Spleen (tissue), 11 donors: ENCODE measurements around the gene SEPTIN5. TPM values are rescaled to one million over a fixed set of nuclear protein-coding genes. Genes with fewer than 3 reads are reported as not detected.

ENCODE experiments used
- DNase-seq: peaks from one replicate; pipeline ENCODE4 v3.0.0-alpha.2; 2020
- H3K27ac ChIP-seq, 8 donors: fragments of 200-600 bp; sonication (generic) in 7 of 8; 1 replicate in 4 of 8; 2 replicates in 4 of 8; pipeline versions ENCODE4 v1.5.0 to v1.8.0; 2016 to 2021; ENCODE audit warnings: inconsistent platforms in 4 of 8, mild to moderate bottlenecking in 4 of 8, moderate library complexity in 1 of 8
- H3K27me3 ChIP-seq, 7 donors: fragments of 200-600 bp; sonication (generic) in 6 of 7; replicated peaks in 1 of 7; 1 replicate in 4 of 7; 2 replicates in 3 of 7; pipeline versions ENCODE4 v1.5.0 to v1.8.0; 2016 to 2021; ENCODE audit warnings: inconsistent platforms in 3 of 7, mild to moderate bottlenecking in 1 of 7
- H3K36me3 ChIP-seq, 6 donors: fragments of 200-600 bp; sonication (generic) in 5 of 6; 1 replicate in 4 of 6; 2 replicates in 2 of 6; pipeline versions ENCODE4 v1.5.0 to v1.8.0; 2016 to 2021; ENCODE audit warnings: inconsistent platforms in 2 of 6
- H3K4me1 ChIP-seq, 6 donors: fragments of 200-600 bp; sonication (generic) in 5 of 6; 1 replicate in 3 of 6; 2 replicates in 3 of 6; pipeline versions ENCODE4 v1.5.0 to v1.8.0; 2016 to 2021; ENCODE audit warnings: inconsistent platforms in 3 of 6
- H3K4me3 ChIP-seq, 8 donors: fragments of 200-600 bp; sonication (generic) in 7 of 8; 1 replicate in 4 of 8; 2 replicates in 4 of 8; pipeline versions ENCODE4 v1.5.0 to v1.8.0; 2016 to 2021; ENCODE audit warnings: inconsistent platforms in 4 of 8, mild to moderate bottlenecking in 4 of 8, moderate library complexity in 2 of 8
- H3K9me3 ChIP-seq, 8 donors: fragments of 200-600 bp; sonication (generic) in 7 of 8; 1 replicate in 4 of 8; 2 replicates in 4 of 8; pipeline versions ENCODE4 v1.5.0 to v1.8.0; 2016 to 2021; ENCODE audit warnings: inconsistent platforms in 4 of 8
- CTCF ChIP-seq, 11 experiments: fragments of 200-600 bp in 7 of 11; fragments of 450-650 bp in 4 of 11; sonication (generic) in 4 of 11; IDR thresholded peaks in 8 of 11; conservative IDR thresholded peaks in 3 of 11; 1 replicate in 7 of 11; 2 replicates in 4 of 11; pipeline versions ENCODE4 v1.4.0 to v1.8.0; 2016 to 2021; ENCODE audit warnings: antibody characterized with exemption in 11 of 11, inconsistent platforms in 4 of 11, mild to moderate bottlenecking in 1 of 11
- POLR2A ChIP-seq, 3 donors: fragments of 450-650 bp; IDR thresholded peaks; one replicate each; pipeline ENCODE4 v1.5.1; 2017; ENCODE audit warnings: antibody characterized with exemption in 3 of 3, mild to moderate bottlenecking in 1 of 3
- POLR2AphosphoS5 ChIP-seq, 3 donors: sonication (generic); formaldehyde crosslinking; IDR thresholded peaks; one replicate each; pipeline ENCODE4 v1.5.1; 2017; ENCODE audit warnings: antibody characterized with exemption in 3 of 3
- WGBS, 5 donors: extraction: QIAGEN DNeasy Blood & Tissue Kit in 3 of 5; methylation state at CpG; one replicate each; pipeline versions ENCODE4 v1.1.5 to v1.1.7; 2013 to 2018; 5-methylcytosine and 5-hydroxymethylcytosine counted together
- intact Hi-C: fragments of 100-400 bp; cut with DNase I; formaldehyde crosslinking; loops from one replicate; pipeline ENCODE4 v1.15.0; 2023; ENCODE audit warnings: low total_unique reads
- polyA plus RNA-seq, 3 donors: library from polyadenylated mRNA; stranded (reverse); fragments of 200-250 nt; gene quantifications; one replicate each; pipeline ENCODE4 v1.2.1, GENCODE V29; 2013
- total RNA-seq, 7 donors: library from RNA; depleted of rRNA in 3 of 7; stranded (reverse); fragments of >200 nt in 3 of 7; fragmentation: NEBNext Ultra II Directional in 4 of 7; extraction: Animal tissue kit (Norgen Biotek cat#: 25700) in 4 of 7; gene quantifications; one replicate each; pipeline versions ENCODE4 v1.1.0 to v1.2.1, GENCODE V29; 2016 to 2021
- donor health status: healthy with polysubstance abuse.
- donor health status: DM: no; HTN: no; CAD: no; lungs with moderate emphysema.
- donor health status: DM: no; HTN: no; CAD: no.
- donor health status: Bipolar disorder and iron deficiency.
- donor health status: healthy.
- donor health status: DM: no; HTN: no; CAD: no.
- donor health status: DM: yes; HTN: yes; CAD: no.

The SEPTIN5 gene
- total and polyA plus RNA-seq, 10 donors: 4.0 to 19.2 (median 11.8) TPM

- intact Hi-C loops: no loop called here
- H3K9me3 ChIP-seq: no peaks in the 10 kb centered on the region
- no peaks in the 10 kb centered on the region for H3K36me3 ChIP-seq
- DNase-seq: peak; percentile 75
- peaks cover 0 to 80% (median 17%) of the 10 kb centered on the region in 7 donors for H3K27me3 ChIP-seq
- no peak overlapping the region for H3K4me3 ChIP-seq
- WGBS, 5 donors: 70 to 81% (median 76%) methylated on average over 13 to 20 of the region's 20 CpGs
- H3K4me1 ChIP-seq: peaks cover 0 to 22% (median 2%) of the 10 kb centered on the region in 6 donors
- TF ChIP-seq CTCF (IDR thresholded peaks at IDR 0.05 in 8 of 11, conservative IDR thresholded peaks at IDR 0.05 in 3 of 11): no peak
- TF ChIP-seq POLR2A (IDR thresholded peaks at IDR 0.05): no peak
- TF ChIP-seq POLR2AphosphoS5 (IDR thresholded peaks at IDR 0.05): no peak
- no peak overlapping the region for H3K27ac ChIP-seq
These were observed 5.8 kb upstream of the SEPTIN5 start for GRCh38 chr22:19708321-19709011.

GRCh38 chr22:19709063-19709769 lies 5.1 kb upstream of the SEPTIN5 start:
- no peak for TF ChIP-seq POLR2A (IDR thresholded peaks at IDR 0.05)
- TF ChIP-seq CTCF (IDR thresholded peaks at IDR 0.05 in 8 of 11, conservative IDR thresholded peaks at IDR 0.05 in 3 of 11): no peak
- no peak for TF ChIP-seq POLR2AphosphoS5 (IDR thresholded peaks at IDR 0.05)
- peaks cover 0 to 80% (median 23%) of the 10 kb centered on the region in 7 donors for H3K27me3 ChIP-seq
- no peaks in the 10 kb centered on the region for H3K36me3 ChIP-seq
- H3K27ac ChIP-seq: no peak overlapping the region
- DNase-seq: peak; percentile 44
- intact Hi-C loops: no loop called here
- H3K4me1 ChIP-seq: peaks cover 0 to 23% (median 5%) of the 10 kb centered on the region in 6 donors
- WGBS, 5 donors: 81 to 89% (median 85%) methylated on average over 11 to 19 of the region's 19 CpGs
- no peak overlapping the region for H3K4me3 ChIP-seq
- H3K9me3 ChIP-seq: no peaks in the 10 kb centered on the region

DNA sequence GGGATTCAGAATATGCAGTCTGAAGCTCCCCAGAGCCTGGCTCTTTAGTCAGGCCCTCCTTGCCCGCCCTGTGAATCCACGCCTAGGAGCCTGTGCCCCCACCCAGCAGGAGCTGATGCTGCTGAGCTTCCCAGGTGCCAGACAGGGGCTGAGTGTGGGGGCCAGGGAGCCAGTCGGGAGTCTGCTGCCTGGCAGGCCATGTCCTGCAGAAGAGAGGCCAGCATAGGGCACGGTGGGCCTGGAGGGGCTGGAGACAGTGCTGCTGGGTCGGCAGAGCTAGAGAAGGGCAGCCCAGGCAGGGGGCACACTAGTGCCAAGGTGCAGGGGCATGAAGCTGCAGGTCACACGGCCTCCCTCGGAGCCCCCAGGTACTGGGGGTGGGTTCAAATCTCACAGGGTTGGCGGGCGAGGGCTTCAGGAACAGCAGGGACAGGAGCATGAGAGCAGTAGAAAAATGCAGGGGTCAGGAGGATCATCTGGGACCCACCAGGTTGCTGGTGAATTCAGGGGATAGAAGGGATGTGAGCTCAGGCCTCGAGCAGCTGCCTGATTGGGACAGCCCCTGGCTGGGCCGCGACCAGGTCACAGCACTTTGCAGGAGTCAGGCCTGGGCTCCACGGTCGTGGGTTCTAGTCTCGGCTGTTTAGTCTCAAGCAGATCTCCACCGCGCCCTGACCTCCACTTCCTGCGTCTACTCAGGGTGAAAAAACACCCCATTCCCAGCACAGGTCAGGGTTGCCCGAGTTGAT lies 4.1 kb upstream of the SEPTIN5 start:
- Histone ChIP-seq H3K27me3 (peaks cover 0 to 80% (median 22%) of the 10 kb centered on the region in 7 donors), H3K36me3 (no peaks in the 10 kb centered on the region), H3K9me3 (no peaks in the 10 kb centered on the region), H3K27ac (no peak overlapping the region), H3K4me3 (no peak overlapping the region), H3K4me1 (peaks cover 0 to 26% (median 13%) of the 10 kb centered on the region in 6 donors)
- no peak for TF ChIP-seq CTCF (IDR thresholded peaks at IDR 0.05 in 8 of 11, conservative IDR thresholded peaks at IDR 0.05 in 3 of 11)
- no peak for TF ChIP-seq POLR2AphosphoS5 (IDR thresholded peaks at IDR 0.05)
- no peak for TF ChIP-seq POLR2A (IDR thresholded peaks at IDR 0.05)
- peak; percentile 66 for DNase-seq
- WGBS, 5 donors: 79 to 89% (median 86%) methylated on average over 17 to 19 of the region's 19 CpGs
- intact Hi-C loops: no loop called here
